Measurements from ENCODE around the gene ARAP2.

ARAP2 gene

GRCh38 chr4:36244257-36245082 lies at the start of gene ARAP2:
TSS of gene ARAP2 (minus strand) at chr4:36244514. CDS start at chr4:36229486, 15,028 bp downstream.
- Histone ChIP-seq H3K36me3 (no peaks in the 10 kb centered on the region), H3K4me3 (ENCODE audit: low read depth, low read length) (peak within 1 kb of the TSS; percentile 32), H3K27me3 (ENCODE audit: insufficient read depth, low read depth, severe bottlenecking) (peaks cover 81% of the 10 kb centered on the region), H3K9me3 (ENCODE audit: severe bottlenecking) (peaks cover 1% of the 10 kb centered on the region), H3K27ac (no peak within 1 kb of the TSS)
- no peak for TF ChIP-seq CTCF (IDR thresholded peaks at IDR 0.05; ENCODE audit: low read depth, low read length)
- DNase-seq, result peak; percentile 44

- Histone ChIP-seq H3K27ac (no peak overlapping the region), H3K9me3 (ENCODE audit: severe bottlenecking) (no peaks in the 10 kb centered on the region), H3K4me3 (ENCODE audit: low read depth, low read length) (no peak overlapping the region), H3K36me3 (no peaks in the 10 kb centered on the region), H3K27me3 (ENCODE audit: insufficient read depth, low read depth, severe bottlenecking) (peaks cover 59% of the 10 kb centered on the region)
- no peak for DNase-seq
- no peak for TF ChIP-seq CTCF (IDR thresholded peaks at IDR 0.05; ENCODE audit: low read depth, low read length)
Measured at GRCh38 chr4:36292556-36293188, 48.4 kb upstream of the ARAP2 start.

GRCh38 chr4:36290641-36291040 lies 46.3 kb upstream of the ARAP2 start:
- TF ChIP-seq CTCF (IDR thresholded peaks at IDR 0.05; ENCODE audit: low read depth, low read length), result no peak
- H3K9me3 ChIP-seq (ENCODE audit: severe bottlenecking), result no peaks in the 10 kb centered on the region
- H3K4me3 ChIP-seq (ENCODE audit: low read depth, low read length), result no peak overlapping the region
- H3K27ac ChIP-seq, result no peak overlapping the region
- no peak for DNase-seq
- no peaks in the 10 kb centered on the region for H3K36me3 ChIP-seq
- H3K27me3 ChIP-seq (ENCODE audit: insufficient read depth, low read depth, severe bottlenecking), result peaks cover 62% of the 10 kb centered on the region

- H3K27me3 ChIP-seq (ENCODE audit: insufficient read depth, low read depth, severe bottlenecking), result peaks cover 63% of the 10 kb centered on the region
- no peak for TF ChIP-seq CTCF (IDR thresholded peaks at IDR 0.05; ENCODE audit: low read depth, low read length)
- no peak overlapping the region for H3K4me3 ChIP-seq (ENCODE audit: low read depth, low read length)
- H3K36me3 ChIP-seq, result no peaks in the 10 kb centered on the region
- H3K9me3 ChIP-seq (ENCODE audit: severe bottlenecking), result no peaks in the 10 kb centered on the region
- no peak overlapping the region for H3K27ac ChIP-seq
- DNase-seq, result no peak
Measured at GRCh38 chr4:36288731-36289426, 44.6 kb upstream of the ARAP2 start.

GRCh38 chr4:36286481-36286871 lies 42.2 kb upstream of the ARAP2 start:
- Histone ChIP-seq H3K9me3 (ENCODE audit: severe bottlenecking) (no peaks in the 10 kb centered on the region), H3K27ac (no peak overlapping the region), H3K4me3 (ENCODE audit: low read depth, low read length) (no peak overlapping the region), H3K36me3 (no peaks in the 10 kb centered on the region), H3K27me3 (ENCODE audit: insufficient read depth, low read depth, severe bottlenecking) (peaks cover 58% of the 10 kb centered on the region)
- no peak for TF ChIP-seq CTCF (IDR thresholded peaks at IDR 0.05; ENCODE audit: low read depth, low read length)
- DNase-seq, result no peak

All from WERI-Rb-1 (cell line).